A549 (cell line): ENCODE measurements around the gene PYGO1. TPM values are rescaled to one million over a fixed set of nuclear protein-coding genes. Genes with fewer than 3 reads are reported as not detected.

ENCODE experiments used
- ATAC-seq, 2 experiments: fragments of 200-7000 bp in 1 of 2; fragments of >200 bp in 1 of 2; cut with Nextera tagmentation in 1 of 2; cut with Tn5 transposase in 1 of 2; 3 replicates each; pipeline versions ENCODE4 v1.8.0 to v1.9.1; 2018 to 2020; ENCODE audit warnings: mild to moderate bottlenecking in 1 of 2, moderate library complexity in 1 of 2
- CTCF ChIA-PET: fragments of 300-600 bp; sonication (Branson Sonifier 250); formaldehyde crosslinking; extraction: SDS; loops from one replicate; lab custom pipeline; 2021; ENCODE audit warnings: antibody characterized with exemption, inconsistent platforms; lab: Yijun Ruan, JAX
- POLR2A ChIA-PET: fragments of 350-600 bp; formaldehyde crosslinking; extraction: SDS; loops from one replicate; lab custom pipeline; 2021; ENCODE audit warnings: antibody characterized with exemption, inconsistent platforms; lab: Yijun Ruan, JAX
- DNase-seq, 2 experiments: peaks; one replicate each; pipeline versions ENCODE4 v3.0.0 to v3.0.0-alpha.2; 2011 to 2016; ENCODE audit warnings: low read depth in 1 of 2, low spot score in 1 of 2
- FAIRE-seq: peaks from 2 replicates; lab custom pipeline; 2011; peaks lifted over from hg19 to GRCh38; lab: Jason Lieb, UNC
- H3K27ac ChIP-seq, 2 experiments: fragments of >200 bp; sonication (Bioruptor Twin); formaldehyde crosslinking; 3 replicates each; pipeline ENCODE4 v1.5.1; 2016 to 2017
- H3K4me1 ChIP-seq: fragments of >200 bp; sonication (Bioruptor Twin); formaldehyde crosslinking; 3 replicates; pipeline ENCODE4 v1.6.1; 2016
- H3K4me2 ChIP-seq: fragments of >200 bp; sonication (Bioruptor Twin); formaldehyde crosslinking; 3 replicates; pipeline ENCODE4 v1.6.1; 2016
- H3K4me3 ChIP-seq: fragments of >200 bp; sonication (Bioruptor Twin); formaldehyde crosslinking; 3 replicates; pipeline ENCODE4 v1.5.1; 2016
- H3K9me3 ChIP-seq: fragments of >200 bp; sonication (Bioruptor Twin); formaldehyde crosslinking; 3 replicates; pipeline ENCODE4 v1.6.1; 2016
- BHLHE40 ChIP-seq: IDR thresholded peaks from 2 replicates; pipeline ENCODE4 v1.6.1; 2012; ENCODE audit warnings: low read depth, low read length, inconsistent platforms
- CBX8 ChIP-seq: fragments of 200-600 bp; sonication (generic); IDR thresholded peaks from 2 replicates; pipeline ENCODE4 v1.6.1; 2016
- CEBPB ChIP-seq, 2 experiments: fragments of >200 bp in 1 of 2; sonication (Bioruptor Twin) in 1 of 2; formaldehyde crosslinking in 1 of 2; IDR thresholded peaks; 2 replicates each; pipeline ENCODE4 v1.6.1; 2012 to 2016
- CHD2 ChIP-seq: fragments of 150-350 bp; IDR thresholded peaks from 2 replicates; pipeline ENCODE4 v1.6.1; 2014; ENCODE audit warnings: low read length; ENCODE audit not compliant: partially characterized antibody
- FOSB ChIP-seq: fragments of 250-450 bp; sonication (Bioruptor Pico); IDR thresholded peaks from 2 replicates; pipeline ENCODE4 v1.5.0; 2020; ENCODE audit warnings: mild to moderate bottlenecking, moderate library complexity
- HDAC2 ChIP-seq: fragments of 200-600 bp; sonication (generic); IDR thresholded peaks from 2 replicates; pipeline ENCODE4 v1.6.1; 2016
- HOXB13 ChIP-seq: fragments of 250-450 bp; sonication (Bioruptor Pico); IDR thresholded peaks from 2 replicates; pipeline ENCODE4 v1.5.0; 2020; ENCODE audit warnings: low read depth, mild to moderate bottlenecking, moderate library complexity
- HOXB5 ChIP-seq: fragments of 250-450 bp; sonication (Bioruptor Pico); IDR thresholded peaks from 2 replicates; pipeline ENCODE4 v1.5.0; 2020; ENCODE audit warnings: mild to moderate bottlenecking, moderate library complexity
- KDM1A ChIP-seq: fragments of 200-600 bp; sonication (generic); IDR thresholded peaks from 2 replicates; pipeline ENCODE4 v1.6.1; 2016; ENCODE audit warnings: low read depth, mild to moderate bottlenecking
- MAZ ChIP-seq: fragments of 150-350 bp; IDR thresholded peaks from 2 replicates; pipeline ENCODE4 v1.6.1; 2014; ENCODE audit warnings: antibody characterized with exemption, low read depth, low read length, borderline replicate concordance
- MYC ChIP-seq: IDR thresholded peaks from 2 replicates; pipeline ENCODE4 v1.6.1; 2012; ENCODE audit warnings: mild to moderate bottlenecking, inconsistent platforms, low read length, improper control_type of control experiment, borderline replicate concordance
- PHF8 ChIP-seq: fragments of 200-600 bp; sonication (generic); IDR thresholded peaks from 2 replicates; pipeline ENCODE4 v1.6.1; 2016; ENCODE audit warnings: low read depth, mild to moderate bottlenecking, antibody characterized with exemption, moderate library complexity, borderline replicate concordance
- POLR2A ChIP-seq: IDR thresholded peaks from 2 replicates; pipeline ENCODE4 v1.6.1; 2012; ENCODE audit warnings: mild to moderate bottlenecking, low read length
- RCOR1 ChIP-seq: fragments of 150-350 bp; IDR thresholded peaks from 2 replicates; pipeline ENCODE4 v1.6.1; 2014; ENCODE audit warnings: antibody characterized with exemption, low read length, low read depth
- RFX5 ChIP-seq: fragments of 450-650 bp; IDR thresholded peaks from 2 replicates; pipeline ENCODE4 v1.7.1; 2014; ENCODE audit warnings: antibody characterized with exemption, mild to moderate bottlenecking, moderate library complexity
- RNF2 ChIP-seq: fragments of 200-600 bp; sonication (generic); IDR thresholded peaks from 2 replicates; pipeline ENCODE4 v1.6.1; 2016; ENCODE audit warnings: low read depth, mild to moderate bottlenecking, antibody characterized with exemption, moderate library complexity, borderline replicate concordance
- SMC3 ChIP-seq: fragments of >200 bp; sonication (Bioruptor Twin); formaldehyde crosslinking; IDR thresholded peaks from 3 replicates; pipeline ENCODE4 v1.6.1; 2018; ENCODE audit warnings: inconsistent platforms
- ZSCAN20 ChIP-seq: fragments of 250-450 bp; sonication (Bioruptor Pico); IDR thresholded peaks from 2 replicates; pipeline ENCODE4 v1.8.0; 2022; ENCODE audit warnings: mild to moderate bottlenecking, moderate library complexity
- WGBS: methylation state at CpG from one replicate; pipeline ENCODE4 v1.1.6; 2017; ENCODE audit errors: missing lambda C conversion rate; 5-methylcytosine and 5-hydroxymethylcytosine counted together
- polyA plus RNA-seq, 4 experiments: library from polyadenylated mRNA; depleted of rRNA in 3 of 4; stranded (reverse); fragments of >200 nt; fragmentation: RNase III in 1 of 4; extraction: RNeasy Plus Mini Kit Qiagen cat#74134 plus additional on column Dnase treatment in 1 of 4; gene quantifications; 2 replicates in 3 of 4; 3 replicates in 1 of 4; pipeline ENCODE4 v1.2.3, GENCODE V29; 2011 to 2017
- TF ChIP-seq, protein P1 (sequence below): fragments of 150-350 bp; IDR thresholded peaks from 2 replicates; pipeline ENCODE4 v1.6.1; 2014; ENCODE audit warnings: low read depth, mild to moderate bottlenecking, low read length
- TF ChIP-seq, protein P2 (sequence below): IDR thresholded peaks from 2 replicates; pipeline ENCODE4 v1.6.1; 2012
- TF ChIP-seq, protein P3 (sequence below): fragments of >200 bp; sonication (Bioruptor Twin); formaldehyde crosslinking; IDR thresholded peaks from 3 replicates; pipeline ENCODE4 v1.6.1; 2016
- TF ChIP-seq, protein P4 (sequence below): IDR thresholded peaks from 2 replicates; pipeline ENCODE4 v1.6.1; 2012
- TF ChIP-seq, protein P5 (sequence below): fragments of 200-600 bp; sonication (generic); IDR thresholded peaks from 2 replicates; pipeline ENCODE4 v1.6.1; 2016; ENCODE audit warnings: antibody characterized with exemption, mild to moderate bottlenecking, moderate library complexity
- TF ChIP-seq, protein P6 (sequence below): fragments of 250-450 bp; sonication (Bioruptor Pico); IDR thresholded peaks from 2 replicates; pipeline ENCODE4 v1.5.0; 2020; ENCODE audit warnings: low read depth, mild to moderate bottlenecking, moderate library complexity
- TF ChIP-seq, protein P7 (sequence below): fragments of >200 bp; sonication (Bioruptor Twin); formaldehyde crosslinking; IDR thresholded peaks from 2 replicates; pipeline ENCODE4 v1.6.1; 2016

Gene PYGO1
- polyA plus RNA-seq, 2 of the 4 experiments (the other 2 are of a cell fraction) = 6.6 to 13.9 TPM

DNA sequence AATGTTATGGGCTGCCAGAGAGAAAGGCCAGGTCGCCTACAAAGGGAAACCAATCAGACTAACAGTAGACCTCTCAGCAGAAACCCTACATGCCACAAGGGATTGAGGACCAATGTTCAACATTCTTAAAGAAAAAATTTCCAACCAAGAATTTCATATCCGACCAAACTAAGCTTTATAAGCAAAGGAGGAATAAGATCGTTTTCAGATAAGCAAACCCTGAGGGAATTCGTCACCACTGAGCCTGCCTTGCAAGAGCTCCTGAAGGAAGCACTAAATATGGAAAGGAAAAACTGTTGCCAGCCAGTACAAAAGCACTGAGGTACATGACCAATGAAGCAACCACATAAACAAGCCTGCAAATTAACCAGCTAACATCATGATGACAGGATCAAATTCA lies 33.1 kb downstream of the PYGO1 start:
- no peak overlapping the region for H3K4me3 ChIP-seq
- ChIA-PET CTCF (interaction anchor here (1.1 to 1.3 kb wide), 2 partner anchors 32 to 65 kb away, joined by 4 to 5 read pairs; no protein-coding TSS in a partner anchor), POLR2A (no interaction called here)
- ATAC-seq (no peak), FAIRE-seq (no peak), DNase-seq (peak in 1 of 2 experiments; percentile 58)
- H3K4me2 ChIP-seq = no peak overlapping the region
- H3K9me3 ChIP-seq = peaks cover 33% of the 10 kb centered on the region
- WGBS = 80% methylated on average over 4 of the region's 4 CpGs
- no peaks in the 10 kb centered on the region for H3K4me1 ChIP-seq
- H3K27ac ChIP-seq = no peak overlapping the region
- TF ChIP-seq HDAC2 (no peak), RFX5 (no peak), POLR2A (no peak), PHF8 (no peak), FOSB (CRISPR knock-in tag) (no peak), MAZ (no peak), CEBPB (IDR thresholded peaks at IDR 0.05) (no peak), MYC (no peak), RNF2 (no peak), RCOR1 (no peak), KDM1A (no peak), BHLHE40 (no peak)
- TF ChIP-seq, protein P1, sequence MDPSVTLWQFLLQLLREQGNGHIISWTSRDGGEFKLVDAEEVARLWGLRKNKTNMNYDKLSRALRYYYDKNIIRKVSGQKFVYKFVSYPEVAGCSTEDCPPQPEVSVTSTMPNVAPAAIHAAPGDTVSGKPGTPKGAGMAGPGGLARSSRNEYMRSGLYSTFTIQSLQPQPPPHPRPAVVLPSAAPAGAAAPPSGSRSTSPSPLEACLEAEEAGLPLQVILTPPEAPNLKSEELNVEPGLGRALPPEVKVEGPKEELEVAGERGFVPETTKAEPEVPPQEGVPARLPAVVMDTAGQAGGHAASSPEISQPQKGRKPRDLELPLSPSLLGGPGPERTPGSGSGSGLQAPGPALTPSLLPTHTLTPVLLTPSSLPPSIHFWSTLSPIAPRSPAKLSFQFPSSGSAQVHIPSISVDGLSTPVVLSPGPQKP = no peak
- TF ChIP-seq, protein P2, sequence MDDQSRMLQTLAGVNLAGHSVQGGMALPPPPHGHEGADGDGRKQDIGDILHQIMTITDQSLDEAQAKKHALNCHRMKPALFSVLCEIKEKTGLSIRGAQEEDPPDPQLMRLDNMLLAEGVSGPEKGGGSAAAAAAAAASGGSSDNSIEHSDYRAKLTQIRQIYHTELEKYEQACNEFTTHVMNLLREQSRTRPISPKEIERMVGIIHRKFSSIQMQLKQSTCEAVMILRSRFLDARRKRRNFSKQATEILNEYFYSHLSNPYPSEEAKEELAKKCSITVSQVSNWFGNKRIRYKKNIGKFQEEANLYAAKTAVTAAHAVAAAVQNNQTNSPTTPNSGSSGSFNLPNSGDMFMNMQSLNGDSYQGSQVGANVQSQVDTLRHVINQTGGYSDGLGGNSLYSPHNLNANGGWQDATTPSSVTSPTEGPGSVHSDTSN = no peak
- TF ChIP-seq, protein P3, sequence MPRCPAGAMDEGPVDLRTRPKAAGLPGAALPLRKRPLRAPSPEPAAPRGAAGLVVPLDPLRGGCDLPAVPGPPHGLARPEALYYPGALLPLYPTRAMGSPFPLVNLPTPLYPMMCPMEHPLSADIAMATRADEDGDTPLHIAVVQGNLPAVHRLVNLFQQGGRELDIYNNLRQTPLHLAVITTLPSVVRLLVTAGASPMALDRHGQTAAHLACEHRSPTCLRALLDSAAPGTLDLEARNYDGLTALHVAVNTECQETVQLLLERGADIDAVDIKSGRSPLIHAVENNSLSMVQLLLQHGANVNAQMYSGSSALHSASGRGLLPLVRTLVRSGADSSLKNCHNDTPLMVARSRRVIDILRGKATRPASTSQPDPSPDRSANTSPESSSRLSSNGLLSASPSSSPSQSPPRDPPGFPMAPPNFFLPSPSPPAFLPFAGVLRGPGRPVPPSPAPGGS = no peak
- TF ChIP-seq, protein P4, sequence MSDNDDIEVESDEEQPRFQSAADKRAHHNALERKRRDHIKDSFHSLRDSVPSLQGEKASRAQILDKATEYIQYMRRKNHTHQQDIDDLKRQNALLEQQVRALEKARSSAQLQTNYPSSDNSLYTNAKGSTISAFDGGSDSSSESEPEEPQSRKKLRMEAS = no peak
- TF ChIP-seq, protein P5, sequence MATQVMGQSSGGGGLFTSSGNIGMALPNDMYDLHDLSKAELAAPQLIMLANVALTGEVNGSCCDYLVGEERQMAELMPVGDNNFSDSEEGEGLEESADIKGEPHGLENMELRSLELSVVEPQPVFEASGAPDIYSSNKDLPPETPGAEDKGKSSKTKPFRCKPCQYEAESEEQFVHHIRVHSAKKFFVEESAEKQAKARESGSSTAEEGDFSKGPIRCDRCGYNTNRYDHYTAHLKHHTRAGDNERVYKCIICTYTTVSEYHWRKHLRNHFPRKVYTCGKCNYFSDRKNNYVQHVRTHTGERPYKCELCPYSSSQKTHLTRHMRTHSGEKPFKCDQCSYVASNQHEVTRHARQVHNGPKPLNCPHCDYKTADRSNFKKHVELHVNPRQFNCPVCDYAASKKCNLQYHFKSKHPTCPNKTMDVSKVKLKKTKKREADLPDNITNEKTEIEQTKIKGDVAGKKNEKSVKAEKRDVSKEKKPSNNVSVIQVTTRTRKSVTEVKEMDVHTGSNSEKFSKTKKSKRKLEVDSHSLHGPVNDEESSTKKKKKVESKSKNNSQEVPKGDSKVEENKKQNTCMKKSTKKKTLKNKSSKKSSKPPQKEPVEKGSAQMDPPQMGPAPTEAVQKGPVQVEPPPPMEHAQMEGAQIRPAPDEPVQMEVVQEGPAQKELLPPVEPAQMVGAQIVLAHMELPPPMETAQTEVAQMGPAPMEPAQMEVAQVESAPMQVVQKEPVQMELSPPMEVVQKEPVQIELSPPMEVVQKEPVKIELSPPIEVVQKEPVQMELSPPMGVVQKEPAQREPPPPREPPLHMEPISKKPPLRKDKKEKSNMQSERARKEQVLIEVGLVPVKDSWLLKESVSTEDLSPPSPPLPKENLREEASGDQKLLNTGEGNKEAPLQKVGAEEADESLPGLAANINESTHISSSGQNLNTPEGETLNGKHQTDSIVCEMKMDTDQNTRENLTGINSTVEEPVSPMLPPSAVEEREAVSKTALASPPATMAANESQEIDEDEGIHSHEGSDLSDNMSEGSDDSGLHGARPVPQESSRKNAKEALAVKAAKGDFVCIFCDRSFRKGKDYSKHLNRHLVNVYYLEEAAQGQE = no peak

DNA sequence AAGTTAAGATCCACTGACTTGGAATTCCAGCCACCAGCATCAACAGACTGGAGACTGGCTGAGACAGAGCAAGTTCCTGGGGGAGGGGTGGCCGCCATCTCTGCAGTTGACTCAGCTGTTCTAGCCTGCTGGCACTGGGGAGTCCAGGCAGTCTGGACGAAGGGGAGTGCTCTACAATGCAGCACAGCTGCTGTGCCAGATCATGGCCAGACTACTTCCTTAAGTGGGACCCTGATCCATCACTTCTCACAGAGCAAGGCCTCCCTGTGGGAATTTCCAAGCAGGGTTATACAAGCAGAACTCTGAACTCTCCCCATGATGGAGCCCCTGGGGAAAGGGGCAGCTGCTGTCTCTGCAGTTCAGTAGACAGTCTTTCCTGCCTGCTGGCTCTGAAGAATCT lies 35.2 kb downstream of the PYGO1 start:
- DNase-seq (no peak), FAIRE-seq (no peak), ATAC-seq (peak in 1 of 2 experiments; percentile 46; a peak in 3 of 6 replicates)
- ChIA-PET CTCF (interaction anchor here (1.5 kb wide), 1 partner anchor 27 kb away, joined by 3 read pairs; no protein-coding TSS in a partner anchor), POLR2A (no interaction called here)
- TF ChIP-seq RFX5 = no peak
- no peak for TF ChIP-seq POLR2A
- TF ChIP-seq BHLHE40 = no peak
- TF ChIP-seq HOXB5 = no peak
- no peak for TF ChIP-seq ZSCAN20
- TF ChIP-seq, protein P5 = no peak
- TF ChIP-seq, protein P6, sequence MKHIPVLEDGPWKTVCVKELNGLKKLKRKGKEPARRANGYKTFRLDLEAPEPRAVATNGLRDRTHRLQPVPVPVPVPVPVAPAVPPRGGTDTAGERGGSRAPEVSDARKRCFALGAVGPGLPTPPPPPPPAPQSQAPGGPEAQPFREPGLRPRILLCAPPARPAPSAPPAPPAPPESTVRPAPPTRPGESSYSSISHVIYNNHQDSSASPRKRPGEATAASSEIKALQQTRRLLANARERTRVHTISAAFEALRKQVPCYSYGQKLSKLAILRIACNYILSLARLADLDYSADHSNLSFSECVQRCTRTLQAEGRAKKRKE = no peak
- no peak for TF ChIP-seq HOXB13 (CRISPR knock-in tag)
- no peak for TF ChIP-seq CBX8
- TF ChIP-seq HDAC2 = no peak
- TF ChIP-seq CHD2 = no peak
- no peak for TF ChIP-seq SMC3
- TF ChIP-seq, protein P7, sequence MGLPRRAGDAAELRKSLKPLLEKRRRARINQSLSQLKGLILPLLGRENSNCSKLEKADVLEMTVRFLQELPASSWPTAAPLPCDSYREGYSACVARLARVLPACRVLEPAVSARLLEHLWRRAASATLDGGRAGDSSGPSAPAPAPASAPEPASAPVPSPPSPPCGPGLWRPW = no peak
- H3K27ac ChIP-seq = no peak overlapping the region
- peaks cover 31% of the 10 kb centered on the region for H3K9me3 ChIP-seq
- no peak overlapping the region for H3K4me2 ChIP-seq
- WGBS = 65% methylated on average over 2 of the region's 2 CpGs
- H3K4me1 ChIP-seq = no peaks in the 10 kb centered on the region
- H3K4me3 ChIP-seq = no peak overlapping the region
